OCI-M2 (cell line): Measurements from ENCODE around the gene ADCY6.
A peak's percentile ranks its signal among the peaks of the same experiment; 100 is the strongest.

Source experiments
- DNase-seq: peaks from one replicate; lab custom pipeline; 2025; ENCODE audit not compliant: unreplicated experiment; lab: John Stamatoyannopoulos, UW

The ADCY6 gene

GRCh38 chr12:48786591-48787544, 2.0 kb downstream of the ADCY6 start:
- no peak for DNase-seq

GRCh38 chr12:48783432-48783831, 5.5 kb downstream of the ADCY6 start:
- no peak for DNase-seq

GRCh38 chr12:48782457-48783395, 6.2 kb downstream of the ADCY6 start:
- no peak for DNase-seq

GRCh38 chr12:48781750-48782456, 7.0 kb downstream of the ADCY6 start:
- DNase-seq, result no peak

- DNase-seq, result no peak
These were observed 8.4 kb downstream of the ADCY6 start for GRCh38 chr12:48780381-48781025.

GRCh38 chr12:48779869-48780268, 9.0 kb downstream of the ADCY6 start:
- peak; percentile 52 for DNase-seq

- no peak for DNase-seq
These were observed 11.1 kb downstream of the ADCY6 start for GRCh38 chr12:48777501-48778400.

- no peak for DNase-seq
These were observed 11.9 kb downstream of the ADCY6 start for GRCh38 chr12:48776956-48777355.

- no peak for DNase-seq
These were observed 12.8 kb downstream of the ADCY6 start for GRCh38 chr12:48775991-48776649.

GRCh38 chr12:48775299-48775698, 13.6 kb downstream of the ADCY6 start:
- DNase-seq, result no peak

- no peak for DNase-seq
These were observed 14.4 kb downstream of the ADCY6 start for GRCh38 chr12:48774516-48774915.

GRCh38 chr12:48773686-48774085, 15.2 kb downstream of the ADCY6 start:
- DNase-seq, result no peak

GRCh38 chr12:48771588-48772112, 17.2 kb downstream of the ADCY6 start:
- DNase-seq, result no peak

GRCh38 chr12:48770756-48771155, 18.1 kb downstream of the ADCY6 start:
- DNase-seq, result no peak

GRCh38 chr12:48768736-48769135, 20.2 kb downstream of the ADCY6 start:
- no peak for DNase-seq

GRCh38 chr12:48768147-48768546, 20.7 kb downstream of the ADCY6 start:
- DNase-seq, result no peak

- no peak for DNase-seq
These were observed 21.4 kb downstream of the ADCY6 start for GRCh38 chr12:48767521-48767920.

- DNase-seq, result no peak
These were observed 21.8 kb downstream of the ADCY6 start for GRCh38 chr12:48767047-48767446.

- no peak for DNase-seq
These were observed 23.1 kb downstream of the ADCY6 start for GRCh38 chr12:48765753-48766162.
